Loucy (cell line): Measurements from ENCODE around the gene LDAH.

Source experiments
- H2AFZ ChIP-seq: fragments of 200-600 bp; sonication (generic); 2 replicates; pipeline ENCODE4 v1.6.0; 2016; ENCODE audit warnings: antibody characterized with exemption, mild to moderate bottlenecking, low read length, moderate library complexity
- H3F3A ChIP-seq: fragments of 200-600 bp; 2 replicates; pipeline ENCODE4 v1.6.0; 2016; ENCODE audit warnings: antibody characterized with exemption, low read depth, mild to moderate bottlenecking
- H3K27me3 ChIP-seq: fragments of 200-600 bp; sonication (generic); 2 replicates; pipeline ENCODE4 v1.6.1; 2014; ENCODE audit warnings: low read length, mild to moderate bottlenecking; ENCODE audit not compliant: insufficient read depth, poor library complexity, severe bottlenecking
- H3K36me3 ChIP-seq: fragments of 200-600 bp; sonication (generic); 2 replicates; pipeline ENCODE4 v1.6.1; 2016; ENCODE audit warnings: low read length; ENCODE audit not compliant: insufficient read depth
- H3K4me1 ChIP-seq: fragments of 200-600 bp; sonication (generic); 2 replicates; pipeline ENCODE4 v1.5.1; 2014; ENCODE audit warnings: low read length, mild to moderate bottlenecking; ENCODE audit not compliant: insufficient read depth, poor library complexity, severe bottlenecking
- H3K4me2 ChIP-seq: fragments of 200-600 bp; sonication (generic); 2 replicates; pipeline ENCODE4 v1.6.0; 2014; ENCODE audit warnings: antibody characterized with exemption, low read length, low read depth, mild to moderate bottlenecking; ENCODE audit not compliant: poor library complexity, severe bottlenecking
- H3K4me3 ChIP-seq: fragments of 200-600 bp; sonication (generic); 2 replicates; pipeline ENCODE4 v1.5.1; 2014; ENCODE audit warnings: low read length, mild to moderate bottlenecking, mixed read lengths; ENCODE audit not compliant: poor library complexity, severe bottlenecking
- H3K79me2 ChIP-seq: fragments of 200-600 bp; sonication (generic); 2 replicates; pipeline ENCODE4 v1.6.1; 2014; ENCODE audit warnings: low read length; ENCODE audit not compliant: insufficient read depth
- H3K9ac ChIP-seq: fragments of 200-600 bp; sonication (generic); 2 replicates; pipeline ENCODE4 v1.6.0; 2014; ENCODE audit warnings: mild to moderate bottlenecking, low read depth, low read length, moderate library complexity; ENCODE audit not compliant: poor library complexity, severe bottlenecking
- H3K9me2 ChIP-seq: fragments of 200-600 bp; sonication (generic); replicated peaks from 2 replicates; pipeline ENCODE4 v1.6.1; 2016; ENCODE audit warnings: low read depth, low read length, mixed read lengths
- H3K9me3 ChIP-seq: fragments of 200-600 bp; sonication (generic); 2 replicates; pipeline ENCODE4 v1.6.1; 2014; ENCODE audit warnings: mild to moderate bottlenecking, antibody characterized with exemption, low read length, low read depth; ENCODE audit not compliant: insufficient read depth
- H4K20me1 ChIP-seq: fragments of 200-600 bp; sonication (generic); 2 replicates; pipeline ENCODE4 v1.6.0; 2014; ENCODE audit warnings: antibody characterized with exemption, low read length, mild to moderate bottlenecking; ENCODE audit not compliant: insufficient read depth, poor library complexity, severe bottlenecking
- EZH2phosphoT487 ChIP-seq: fragments of 200-600 bp; IDR thresholded peaks from 2 replicates; pipeline ENCODE4 v1.6.1; 2018; ENCODE audit warnings: antibody characterized with exemption, mild to moderate bottlenecking, moderate library complexity, borderline replicate concordance
- TF ChIP-seq, protein P1 (sequence below): fragments of 200-600 bp; sonication (generic); conservative IDR thresholded peaks from 2 replicates; pipeline ENCODE4 v1.5.1; 2014; ENCODE audit warnings: mild to moderate bottlenecking, antibody characterized with exemption, low read length

Gene LDAH

GRCh38 chr2:20674974-20675679, 147.8 kb downstream of the LDAH start:
- no peak for TF ChIP-seq EZH2phosphoT487
- TF ChIP-seq, protein P1, sequence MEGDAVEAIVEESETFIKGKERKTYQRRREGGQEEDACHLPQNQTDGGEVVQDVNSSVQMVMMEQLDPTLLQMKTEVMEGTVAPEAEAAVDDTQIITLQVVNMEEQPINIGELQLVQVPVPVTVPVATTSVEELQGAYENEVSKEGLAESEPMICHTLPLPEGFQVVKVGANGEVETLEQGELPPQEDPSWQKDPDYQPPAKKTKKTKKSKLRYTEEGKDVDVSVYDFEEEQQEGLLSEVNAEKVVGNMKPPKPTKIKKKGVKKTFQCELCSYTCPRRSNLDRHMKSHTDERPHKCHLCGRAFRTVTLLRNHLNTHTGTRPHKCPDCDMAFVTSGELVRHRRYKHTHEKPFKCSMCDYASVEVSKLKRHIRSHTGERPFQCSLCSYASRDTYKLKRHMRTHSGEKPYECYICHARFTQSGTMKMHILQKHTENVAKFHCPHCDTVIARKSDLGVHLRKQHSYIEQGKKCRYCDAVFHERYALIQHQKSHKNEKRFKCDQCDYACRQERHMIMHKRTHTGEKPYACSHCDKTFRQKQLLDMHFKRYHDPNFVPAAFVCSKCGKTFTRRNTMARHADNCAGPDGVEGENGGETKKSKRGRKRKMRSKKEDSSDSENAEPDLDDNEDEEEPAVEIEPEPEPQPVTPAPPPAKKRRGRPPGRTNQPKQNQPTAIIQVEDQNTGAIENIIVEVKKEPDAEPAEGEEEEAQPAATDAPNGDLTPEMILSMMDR: no peak
- no peaks in the 10 kb centered on the region for H3K4me1 ChIP-seq
- no peak overlapping the region for H3K4me3 ChIP-seq
- H3K9me2 ChIP-seq: no peaks in the 10 kb centered on the region
- no peaks in the 10 kb centered on the region for H4K20me1 ChIP-seq
- H3K79me2 ChIP-seq: no peaks in the 10 kb centered on the region
- H3K36me3 ChIP-seq: no peaks in the 10 kb centered on the region
- H2AFZ ChIP-seq: no peak overlapping the region
- H3K4me2 ChIP-seq: no peak overlapping the region
- no peaks in the 10 kb centered on the region for H3K27me3 ChIP-seq
- H3K9ac ChIP-seq: no peak overlapping the region
- H3K9me3 ChIP-seq: no peaks in the 10 kb centered on the region
- H3F3A ChIP-seq: no peaks in the 10 kb centered on the region

GRCh38 chr2:20674309-20674965, 148.5 kb downstream of the LDAH start:
- Histone ChIP-seq H3K4me3 (no peak overlapping the region), H3F3A (no peaks in the 10 kb centered on the region), H4K20me1 (no peaks in the 10 kb centered on the region), H3K9me2 (no peaks in the 10 kb centered on the region), H3K36me3 (no peaks in the 10 kb centered on the region), H3K27me3 (no peaks in the 10 kb centered on the region), H2AFZ (no peak overlapping the region), H3K4me1 (no peaks in the 10 kb centered on the region), H3K4me2 (no peak overlapping the region), H3K9ac (no peak overlapping the region), H3K79me2 (no peaks in the 10 kb centered on the region), H3K9me3 (no peaks in the 10 kb centered on the region)
- no peak for TF ChIP-seq EZH2phosphoT487
- TF ChIP-seq, protein P1: no peak

DNA sequence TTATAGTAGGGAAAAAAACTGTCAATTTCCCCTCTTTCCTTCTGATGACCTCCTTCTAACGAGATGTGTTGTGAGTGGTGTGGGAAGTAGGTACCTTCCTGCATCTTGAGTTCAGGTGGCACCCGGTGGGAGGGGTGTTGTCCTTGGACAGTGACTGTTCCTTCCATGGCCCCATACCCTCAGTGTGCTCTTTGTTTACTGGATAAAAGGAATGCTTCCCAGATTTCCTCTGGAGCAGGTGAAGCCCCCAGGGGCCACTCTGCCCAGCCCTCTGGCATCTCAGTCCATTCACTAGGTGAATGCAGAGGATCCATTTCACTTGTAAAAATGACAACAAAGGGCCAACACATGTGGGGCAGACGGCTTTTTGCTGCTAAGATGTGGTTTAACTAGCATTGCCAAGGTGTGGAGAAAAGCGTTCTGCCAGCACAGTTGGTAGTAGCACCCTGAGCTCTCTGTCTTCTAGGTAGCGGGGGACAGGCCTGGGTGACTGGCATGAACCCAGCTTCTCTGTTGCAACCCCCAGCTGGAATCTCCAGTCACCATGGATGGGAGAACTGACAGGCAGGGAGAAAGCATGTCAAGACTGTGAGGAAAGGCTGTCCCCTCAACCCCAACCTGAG, 149.1 kb downstream of the LDAH start:
- Histone ChIP-seq H3K36me3 (no peaks in the 10 kb centered on the region), H3K27me3 (no peaks in the 10 kb centered on the region), H3K9me3 (no peaks in the 10 kb centered on the region), H3K79me2 (no peaks in the 10 kb centered on the region), H3K9ac (no peak overlapping the region), H3F3A (no peaks in the 10 kb centered on the region), H4K20me1 (no peaks in the 10 kb centered on the region), H3K9me2 (no peaks in the 10 kb centered on the region), H3K4me1 (no peaks in the 10 kb centered on the region), H3K4me2 (no peak overlapping the region), H2AFZ (no peak overlapping the region), H3K4me3 (no peak overlapping the region)
- TF ChIP-seq, protein P1: no peak
- TF ChIP-seq EZH2phosphoT487: no peak
